ENCODE data around the gene L1CAM.
A peak's percentile ranks its signal among the peaks of the same experiment; 100 is the strongest.

- TF ChIP-seq, protein P1, sequence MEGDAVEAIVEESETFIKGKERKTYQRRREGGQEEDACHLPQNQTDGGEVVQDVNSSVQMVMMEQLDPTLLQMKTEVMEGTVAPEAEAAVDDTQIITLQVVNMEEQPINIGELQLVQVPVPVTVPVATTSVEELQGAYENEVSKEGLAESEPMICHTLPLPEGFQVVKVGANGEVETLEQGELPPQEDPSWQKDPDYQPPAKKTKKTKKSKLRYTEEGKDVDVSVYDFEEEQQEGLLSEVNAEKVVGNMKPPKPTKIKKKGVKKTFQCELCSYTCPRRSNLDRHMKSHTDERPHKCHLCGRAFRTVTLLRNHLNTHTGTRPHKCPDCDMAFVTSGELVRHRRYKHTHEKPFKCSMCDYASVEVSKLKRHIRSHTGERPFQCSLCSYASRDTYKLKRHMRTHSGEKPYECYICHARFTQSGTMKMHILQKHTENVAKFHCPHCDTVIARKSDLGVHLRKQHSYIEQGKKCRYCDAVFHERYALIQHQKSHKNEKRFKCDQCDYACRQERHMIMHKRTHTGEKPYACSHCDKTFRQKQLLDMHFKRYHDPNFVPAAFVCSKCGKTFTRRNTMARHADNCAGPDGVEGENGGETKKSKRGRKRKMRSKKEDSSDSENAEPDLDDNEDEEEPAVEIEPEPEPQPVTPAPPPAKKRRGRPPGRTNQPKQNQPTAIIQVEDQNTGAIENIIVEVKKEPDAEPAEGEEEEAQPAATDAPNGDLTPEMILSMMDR (IDR thresholded peaks at IDR 0.05; ENCODE audit: poor library complexity), result peak; percentile 30
- no peak for TF ChIP-seq EZH2 (IDR thresholded peaks at IDR 0.05; ENCODE audit: borderline replicate concordance)
These were observed 38.3 kb upstream of the L1CAM start for GRCh38 chrX:153924149-153924861.
